Measurements from ENCODE around the gene PSMC5.

- TF ChIP-seq, protein P1, sequence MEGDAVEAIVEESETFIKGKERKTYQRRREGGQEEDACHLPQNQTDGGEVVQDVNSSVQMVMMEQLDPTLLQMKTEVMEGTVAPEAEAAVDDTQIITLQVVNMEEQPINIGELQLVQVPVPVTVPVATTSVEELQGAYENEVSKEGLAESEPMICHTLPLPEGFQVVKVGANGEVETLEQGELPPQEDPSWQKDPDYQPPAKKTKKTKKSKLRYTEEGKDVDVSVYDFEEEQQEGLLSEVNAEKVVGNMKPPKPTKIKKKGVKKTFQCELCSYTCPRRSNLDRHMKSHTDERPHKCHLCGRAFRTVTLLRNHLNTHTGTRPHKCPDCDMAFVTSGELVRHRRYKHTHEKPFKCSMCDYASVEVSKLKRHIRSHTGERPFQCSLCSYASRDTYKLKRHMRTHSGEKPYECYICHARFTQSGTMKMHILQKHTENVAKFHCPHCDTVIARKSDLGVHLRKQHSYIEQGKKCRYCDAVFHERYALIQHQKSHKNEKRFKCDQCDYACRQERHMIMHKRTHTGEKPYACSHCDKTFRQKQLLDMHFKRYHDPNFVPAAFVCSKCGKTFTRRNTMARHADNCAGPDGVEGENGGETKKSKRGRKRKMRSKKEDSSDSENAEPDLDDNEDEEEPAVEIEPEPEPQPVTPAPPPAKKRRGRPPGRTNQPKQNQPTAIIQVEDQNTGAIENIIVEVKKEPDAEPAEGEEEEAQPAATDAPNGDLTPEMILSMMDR (IDR thresholded peaks at IDR 0.05) = no peak
- TF ChIP-seq EZH2phosphoT487 (IDR thresholded peaks at IDR 0.05) = no peak
Measured at GRCh38 chr17:63819131-63819530, 8.1 kb upstream of the PSMC5 start.
